ENCODE results near the gene FOXP1. TPM values are rescaled to one million over a fixed set of nuclear protein-coding genes. Genes with fewer than 3 reads are reported as not detected.

The FOXP1 gene
- total RNA-seq, 1 donor from 2014 or later, result 33.2 TPM

DNA sequence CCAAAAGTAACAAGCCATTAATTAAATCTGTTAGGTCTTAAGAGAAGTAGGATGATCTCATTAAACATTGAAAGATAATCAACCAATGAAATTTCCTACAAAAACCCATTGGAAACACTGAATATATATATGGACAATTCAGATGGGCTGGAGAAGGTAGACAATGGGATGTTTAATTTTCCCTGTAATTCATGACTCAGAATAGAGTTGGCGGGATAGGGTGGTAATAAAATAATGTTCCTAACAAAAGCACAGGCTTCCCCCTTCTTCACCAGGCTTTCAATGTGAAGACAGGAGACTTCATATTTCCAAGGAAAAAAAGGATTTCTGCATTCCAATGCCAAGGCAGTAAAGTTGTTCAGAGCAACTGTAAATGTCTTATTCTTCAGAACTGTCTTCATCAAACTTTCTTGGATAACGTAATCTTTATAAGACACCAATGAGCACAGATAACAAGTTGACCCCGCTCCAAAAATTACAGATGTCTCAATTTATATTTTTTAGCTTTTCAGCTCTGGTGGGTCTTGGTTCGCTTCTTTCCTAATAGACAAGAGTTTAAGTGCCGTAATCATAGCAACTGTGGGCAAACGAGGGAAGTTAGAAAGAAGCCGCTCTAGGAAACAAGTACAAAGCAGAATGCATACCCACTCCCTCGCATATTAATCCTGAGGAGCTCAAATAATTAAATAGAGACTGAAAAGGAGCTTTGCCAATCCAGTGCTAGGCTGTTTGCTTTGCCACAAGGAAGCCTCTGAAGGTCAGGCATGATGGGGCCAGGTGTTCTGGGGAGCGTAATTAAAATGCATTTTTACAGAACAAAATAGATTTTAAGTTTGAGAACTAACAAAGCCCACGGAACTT lies 377.0 kb downstream of the FOXP1 start:
- no peak overlapping the region for H3K4me3 ChIP-seq (ENCODE audit: low read depth, low read length)
- H3K27me3 ChIP-seq (ENCODE audit: control insufficient read depth, insufficient read depth, low read length), result no peaks in the 10 kb centered on the region
- TF ChIP-seq, protein P1, sequence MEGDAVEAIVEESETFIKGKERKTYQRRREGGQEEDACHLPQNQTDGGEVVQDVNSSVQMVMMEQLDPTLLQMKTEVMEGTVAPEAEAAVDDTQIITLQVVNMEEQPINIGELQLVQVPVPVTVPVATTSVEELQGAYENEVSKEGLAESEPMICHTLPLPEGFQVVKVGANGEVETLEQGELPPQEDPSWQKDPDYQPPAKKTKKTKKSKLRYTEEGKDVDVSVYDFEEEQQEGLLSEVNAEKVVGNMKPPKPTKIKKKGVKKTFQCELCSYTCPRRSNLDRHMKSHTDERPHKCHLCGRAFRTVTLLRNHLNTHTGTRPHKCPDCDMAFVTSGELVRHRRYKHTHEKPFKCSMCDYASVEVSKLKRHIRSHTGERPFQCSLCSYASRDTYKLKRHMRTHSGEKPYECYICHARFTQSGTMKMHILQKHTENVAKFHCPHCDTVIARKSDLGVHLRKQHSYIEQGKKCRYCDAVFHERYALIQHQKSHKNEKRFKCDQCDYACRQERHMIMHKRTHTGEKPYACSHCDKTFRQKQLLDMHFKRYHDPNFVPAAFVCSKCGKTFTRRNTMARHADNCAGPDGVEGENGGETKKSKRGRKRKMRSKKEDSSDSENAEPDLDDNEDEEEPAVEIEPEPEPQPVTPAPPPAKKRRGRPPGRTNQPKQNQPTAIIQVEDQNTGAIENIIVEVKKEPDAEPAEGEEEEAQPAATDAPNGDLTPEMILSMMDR (IDR thresholded peaks at IDR 0.05; ENCODE audit: insufficient read depth, low read length, severe bottlenecking), result no peak
- DNase-seq (ENCODE audit: low read depth), result no peak
- no peaks in the 10 kb centered on the region for H3K36me3 ChIP-seq (ENCODE audit: control insufficient read depth, insufficient read depth, low read length)
- FAIRE-seq, result no peak

DNA sequence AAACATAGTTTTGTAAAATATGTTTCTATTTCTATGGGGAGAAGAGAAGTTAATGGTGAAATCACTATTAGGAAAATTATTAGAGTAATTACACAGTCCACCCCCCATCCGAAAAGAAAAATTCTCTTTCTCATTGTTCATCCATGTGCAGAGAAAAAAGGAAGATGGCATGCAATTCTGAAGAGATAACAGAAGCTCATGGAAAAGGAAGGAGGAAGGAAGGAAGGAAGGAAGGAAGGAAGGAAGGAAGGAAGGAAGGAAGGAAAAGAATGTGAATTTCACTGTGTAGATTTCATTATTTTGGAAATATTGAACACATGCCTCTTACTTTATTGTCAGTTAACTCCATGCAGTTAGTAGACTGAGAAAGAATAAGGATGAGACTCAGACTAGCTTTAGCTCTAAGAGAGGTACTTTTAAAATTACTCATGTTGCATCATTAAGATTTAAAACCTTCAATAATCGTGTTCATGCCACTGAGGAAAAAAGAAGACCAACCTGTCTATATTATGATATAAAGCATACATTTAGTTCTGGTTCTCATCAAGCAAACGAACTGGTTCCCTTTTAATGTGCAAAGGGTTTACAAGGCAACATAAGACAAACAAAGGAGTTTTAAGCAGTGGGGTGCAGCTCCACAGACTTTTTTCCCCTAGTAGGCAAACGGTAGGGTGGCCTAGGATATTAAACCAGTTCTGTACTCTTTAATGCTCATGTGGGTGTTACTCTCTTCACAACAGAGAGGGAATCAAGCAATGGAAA lies 379.6 kb downstream of the FOXP1 start:
- Histone ChIP-seq H3K36me3 (ENCODE audit: control insufficient read depth, insufficient read depth, low read length) (no peaks in the 10 kb centered on the region), H3K4me3 (ENCODE audit: low read depth, low read length) (no peak overlapping the region), H3K27me3 (ENCODE audit: control insufficient read depth, insufficient read depth, low read length) (no peaks in the 10 kb centered on the region)
- FAIRE-seq (no peak), DNase-seq (ENCODE audit: low read depth) (no peak)
- TF ChIP-seq, protein P1 (IDR thresholded peaks at IDR 0.05; ENCODE audit: insufficient read depth, low read length, severe bottlenecking), result no peak

DNA sequence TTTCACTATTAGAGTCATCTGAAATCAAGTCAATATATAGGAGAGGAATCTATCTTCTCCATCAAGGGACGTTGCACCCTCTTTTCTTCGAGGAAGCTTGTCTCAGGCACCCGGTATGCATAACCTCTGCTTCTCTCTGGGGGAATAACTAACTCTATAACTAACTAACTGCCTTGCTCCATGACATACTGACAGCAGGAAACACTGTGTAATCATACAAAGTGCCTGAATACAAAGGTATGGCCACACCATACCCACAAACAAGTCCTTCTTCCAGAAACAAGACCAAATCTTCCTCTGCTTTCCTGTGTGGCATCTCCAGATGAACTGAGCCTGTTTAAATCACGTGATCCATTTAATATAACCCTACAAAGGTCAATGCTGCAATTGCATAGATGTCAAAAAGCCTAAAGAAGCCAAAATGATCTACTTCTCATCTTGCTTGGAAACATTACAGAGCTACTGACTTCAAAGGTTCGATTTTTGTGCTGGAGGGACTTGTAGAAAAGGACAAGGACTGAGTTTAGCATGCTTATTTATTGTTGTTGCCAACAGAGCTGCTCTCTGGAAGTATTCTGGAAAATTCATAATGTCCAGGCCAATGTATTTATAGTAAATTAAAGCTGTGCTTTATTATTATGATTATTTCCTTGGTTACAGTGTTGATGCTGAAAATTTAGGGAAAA lies 380.5 kb downstream of the FOXP1 start:
- no peak for FAIRE-seq
- TF ChIP-seq, protein P1 (IDR thresholded peaks at IDR 0.05; ENCODE audit: insufficient read depth, low read length, severe bottlenecking), result no peak
- H3K4me3 ChIP-seq (ENCODE audit: low read depth, low read length), result no peak overlapping the region
- no peaks in the 10 kb centered on the region for H3K27me3 ChIP-seq (ENCODE audit: control insufficient read depth, insufficient read depth, low read length)
- DNase-seq (ENCODE audit: low read depth), result no peak
- no peaks in the 10 kb centered on the region for H3K36me3 ChIP-seq (ENCODE audit: control insufficient read depth, insufficient read depth, low read length)

DNA sequence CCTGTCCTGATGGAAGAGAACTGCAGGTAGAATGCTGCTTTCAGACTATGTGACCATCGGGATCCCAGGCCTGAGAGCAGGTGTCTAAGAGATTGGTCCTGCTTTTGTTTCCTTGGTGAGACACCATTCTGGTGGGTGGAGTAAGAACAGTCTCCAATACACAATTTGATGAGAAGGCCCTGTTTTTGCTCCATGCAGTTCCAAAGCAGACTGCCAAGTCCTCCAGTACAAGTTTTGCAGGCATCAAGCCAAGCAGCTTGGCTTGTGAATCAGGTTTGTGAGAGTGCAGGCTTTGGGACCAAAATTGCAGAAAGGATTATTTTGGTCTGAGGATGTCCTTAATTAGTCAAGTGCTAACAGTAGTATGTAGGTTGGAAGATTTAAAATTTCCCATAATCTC lies 381.6 kb downstream of the FOXP1 start:
- no peak for DNase-seq (ENCODE audit: low read depth)
- no peaks in the 10 kb centered on the region for H3K27me3 ChIP-seq (ENCODE audit: control insufficient read depth, insufficient read depth, low read length)
- no peaks in the 10 kb centered on the region for H3K36me3 ChIP-seq (ENCODE audit: control insufficient read depth, insufficient read depth, low read length)
- FAIRE-seq, result no peak
- no peak overlapping the region for H3K4me3 ChIP-seq (ENCODE audit: low read depth, low read length)
- TF ChIP-seq, protein P1 (IDR thresholded peaks at IDR 0.05; ENCODE audit: insufficient read depth, low read length, severe bottlenecking), result no peak

DNA sequence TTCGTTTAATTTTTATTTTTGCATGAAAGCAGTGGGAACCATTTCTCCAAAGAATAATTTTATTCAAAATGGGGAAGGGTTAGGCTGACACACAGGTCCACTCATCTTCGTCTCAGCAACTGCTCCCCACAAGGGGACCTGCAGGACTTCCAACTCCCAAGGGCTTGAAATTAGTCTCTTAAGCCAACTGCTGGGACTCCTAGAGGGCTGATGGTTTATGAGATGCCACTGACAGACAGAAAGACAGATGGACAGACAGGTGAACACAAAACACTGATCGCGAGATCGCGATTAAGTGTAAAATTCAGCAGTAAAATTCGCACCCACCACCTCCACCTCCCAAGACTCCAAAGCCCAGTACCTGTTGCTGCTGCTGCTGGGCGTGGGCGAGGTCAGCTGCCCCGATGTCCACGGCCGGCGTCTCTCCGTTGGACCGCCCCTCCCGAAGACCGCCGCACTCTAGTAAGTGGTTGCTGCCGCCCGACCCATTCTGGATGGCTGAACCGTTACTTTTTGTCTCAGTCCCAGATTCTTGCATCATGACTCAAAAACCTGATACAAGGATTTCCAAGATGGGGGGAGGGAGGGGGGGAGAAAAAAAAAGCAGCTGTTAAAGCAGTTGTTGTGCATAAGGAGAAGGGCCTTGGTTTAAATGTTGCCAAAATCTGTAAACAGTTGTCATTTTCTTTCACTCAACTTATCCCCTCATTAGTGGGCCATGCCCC lies 385.5 kb downstream of the FOXP1 start:
- no peak for DNase-seq (ENCODE audit: low read depth)
- TF ChIP-seq, protein P1 (IDR thresholded peaks at IDR 0.05; ENCODE audit: insufficient read depth, low read length, severe bottlenecking), result no peak
- Histone ChIP-seq H3K36me3 (ENCODE audit: control insufficient read depth, insufficient read depth, low read length) (no peaks in the 10 kb centered on the region), H3K4me3 (ENCODE audit: low read depth, low read length) (no peak overlapping the region), H3K27me3 (ENCODE audit: control insufficient read depth, insufficient read depth, low read length) (no peaks in the 10 kb centered on the region)
- no peak for FAIRE-seq

Measured in bronchial epithelial cell (primary cell).